DMS114 treated with DMSO at 0.1 percent for 48 hours (cell line): ENCODE measurements around the gene ACAN.
"Not testable (repeated sequence)": the region's sequence is repeated elsewhere in the genome, so short reads cannot be mapped to it uniquely, and the experiment has no call there.

Experiments
- DNase-seq: peaks from one replicate; lab custom pipeline; 2025; ENCODE audit not compliant: unreplicated experiment; lab: John Stamatoyannopoulos, UW

The ACAN gene

DNA sequence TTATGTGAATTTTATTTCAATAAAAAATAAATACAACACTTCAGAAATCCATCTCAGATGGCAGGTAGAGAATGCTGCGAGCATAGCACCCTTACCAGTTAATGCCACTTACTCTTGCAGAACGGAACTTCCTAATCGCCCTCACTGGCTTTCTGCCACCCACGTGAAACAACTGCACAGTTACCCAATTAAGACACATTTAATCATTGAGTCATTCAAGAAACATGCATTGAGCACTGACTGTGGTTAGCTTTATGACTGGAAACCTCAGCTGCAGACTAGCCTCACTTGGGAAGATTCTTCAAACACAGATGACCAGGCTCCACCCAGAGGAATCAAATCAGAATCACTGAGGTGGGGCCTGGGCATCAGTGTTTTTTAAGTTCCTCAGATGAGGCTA lies 115.5 kb downstream of the ACAN start:
- no peak for DNase-seq

DNA sequence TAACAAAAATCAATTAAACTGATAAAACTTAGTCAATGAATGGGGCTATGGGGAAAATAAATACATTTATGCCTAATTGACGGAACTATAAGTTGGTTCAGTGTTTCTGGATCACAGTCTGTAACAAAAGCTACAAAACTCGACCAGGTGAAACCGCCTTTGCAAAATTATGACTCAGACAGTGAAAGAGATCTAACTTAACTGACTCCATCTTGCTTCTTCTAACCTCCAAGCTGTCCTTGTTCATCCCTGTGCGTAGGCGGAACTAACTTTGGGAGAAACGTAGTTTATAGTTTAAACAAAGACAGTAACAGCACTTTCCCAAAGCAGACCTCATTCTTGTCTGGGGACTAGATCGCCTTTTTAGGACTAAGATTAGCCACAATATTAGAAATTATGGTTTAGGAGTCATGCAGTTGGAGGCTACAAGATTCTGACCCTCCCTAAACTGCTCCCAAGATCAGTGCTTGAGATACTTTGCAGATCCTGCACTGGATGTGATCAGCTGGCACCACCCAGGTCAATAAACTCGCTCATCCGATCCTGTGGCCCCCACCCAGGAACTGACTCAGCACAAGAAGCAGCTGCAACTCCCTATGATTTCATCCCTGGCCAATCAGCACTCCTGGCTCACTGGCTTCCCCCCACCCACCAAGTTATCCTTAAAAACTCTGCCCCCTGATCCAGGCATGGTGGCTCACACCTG lies 117.1 kb downstream of the ACAN start:
- DNase-seq: no peak

DNA sequence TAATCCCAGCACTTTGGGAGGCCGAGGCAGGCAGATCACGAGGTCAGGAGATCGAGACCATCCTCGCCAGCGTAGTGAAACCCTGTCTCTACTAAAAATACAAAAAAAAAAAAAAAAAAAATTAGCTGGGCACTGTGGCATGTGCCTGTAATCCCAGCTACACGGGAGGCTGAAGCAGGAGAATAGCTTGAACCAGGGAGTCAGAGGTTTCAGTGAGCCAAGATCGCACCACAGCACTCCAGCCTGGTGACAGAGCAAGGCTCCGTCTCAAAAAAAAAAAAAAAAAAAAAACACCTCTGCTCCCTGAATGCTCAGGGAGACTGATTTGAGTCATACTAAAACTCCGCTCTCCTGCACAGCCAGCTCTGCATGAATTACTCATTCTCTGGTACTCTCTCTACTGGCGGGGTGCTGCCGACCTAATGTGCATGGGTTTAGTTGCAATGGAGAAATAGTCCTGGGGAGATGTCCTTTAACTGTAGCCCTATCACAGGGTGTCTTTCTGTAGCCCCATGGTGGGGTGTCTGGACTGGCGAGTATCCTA lies 117.7 kb downstream of the ACAN start:
- not testable (repeated sequence) for DNase-seq
